Eye (tissue), 1 donor: Measurements from ENCODE around the gene TFF1.
"Not testable (repeated sequence)": the region's sequence is repeated elsewhere in the genome, so short reads cannot be mapped to it uniquely, and the experiment has no call there.

Source experiments
- DNase-seq: peaks from one replicate; pipeline ENCODE4 v3.0.0-alpha.2; 2015

Gene TFF1

GRCh38 chr21:42366292-42367010 lies at the start of gene TFF1:
TFF1 (minus strand) TSS chr21:42366535; CDS start chr21:42366495, 40 bp downstream.
- DNase-seq = no peak

DNA sequence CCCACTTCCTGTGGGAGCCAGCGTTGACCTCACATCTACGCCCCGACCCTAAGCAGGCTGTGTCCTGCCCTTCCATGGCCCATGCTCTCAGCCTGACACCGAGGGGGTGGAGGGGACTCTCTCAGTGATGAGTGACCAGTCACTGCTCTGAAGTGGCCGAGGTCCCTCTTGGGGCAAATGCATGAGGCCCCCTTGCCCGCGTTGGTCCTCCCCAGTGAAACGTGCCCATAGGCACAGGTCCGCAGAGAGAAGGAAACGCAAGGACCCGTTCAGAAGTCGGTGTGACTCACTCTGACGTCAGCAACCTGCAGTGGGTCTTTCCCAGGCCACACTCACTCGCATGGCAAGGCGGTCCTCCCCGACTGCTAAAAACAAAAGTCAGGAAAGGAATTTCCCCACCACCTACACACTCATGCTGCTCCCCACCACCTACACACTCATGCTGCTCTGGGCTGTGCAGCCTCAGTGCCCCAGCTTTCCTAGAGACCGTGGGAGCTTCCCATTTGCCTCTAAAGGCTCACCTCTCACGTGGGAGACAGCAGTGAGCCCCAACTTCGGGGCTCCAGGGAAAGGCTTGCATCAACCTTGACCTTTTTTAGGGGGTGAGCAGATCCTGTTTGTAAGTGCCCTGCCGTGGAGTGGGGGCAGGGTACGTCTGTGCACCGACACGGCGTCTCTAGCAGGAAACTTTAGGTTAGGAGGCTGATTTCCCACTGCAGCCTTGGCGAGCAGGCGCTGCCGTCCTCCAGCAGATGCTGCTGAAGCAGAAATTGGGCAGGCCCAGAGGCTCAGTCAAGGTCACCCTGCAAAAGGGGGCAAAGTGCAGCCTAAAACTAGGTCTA lies 48.8 kb upstream of the TFF1 start:
- DNase-seq = no peak

GRCh38 chr21:42414553-42414927 lies 48.2 kb upstream of the TFF1 start:
- no peak for DNase-seq

DNA sequence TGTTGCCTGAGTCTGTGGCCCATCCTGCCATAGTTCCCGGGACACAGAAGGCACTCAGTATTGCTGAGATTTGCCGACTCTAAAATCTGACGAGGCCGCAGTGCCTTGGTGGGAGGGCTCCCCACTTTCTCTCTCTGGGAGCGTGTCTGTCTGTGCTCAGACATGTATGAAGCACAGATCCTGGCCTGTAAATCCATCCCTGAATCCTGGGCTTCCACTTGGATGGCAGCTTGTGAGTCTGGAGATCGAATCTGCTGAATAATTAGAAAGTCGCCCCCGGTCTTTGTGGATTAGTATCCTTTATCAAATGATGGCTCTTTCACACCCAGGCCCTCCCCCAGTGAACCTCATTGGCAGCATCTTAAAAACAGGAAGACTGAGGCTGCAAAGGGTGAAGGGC lies 47.7 kb upstream of the TFF1 start:
- no peak for DNase-seq

GRCh38 chr21:42413500-42413899 lies 47.2 kb upstream of the TFF1 start:
- DNase-seq = no peak

GRCh38 chr21:42413093-42413492 lies 46.8 kb upstream of the TFF1 start:
- no peak for DNase-seq

DNA sequence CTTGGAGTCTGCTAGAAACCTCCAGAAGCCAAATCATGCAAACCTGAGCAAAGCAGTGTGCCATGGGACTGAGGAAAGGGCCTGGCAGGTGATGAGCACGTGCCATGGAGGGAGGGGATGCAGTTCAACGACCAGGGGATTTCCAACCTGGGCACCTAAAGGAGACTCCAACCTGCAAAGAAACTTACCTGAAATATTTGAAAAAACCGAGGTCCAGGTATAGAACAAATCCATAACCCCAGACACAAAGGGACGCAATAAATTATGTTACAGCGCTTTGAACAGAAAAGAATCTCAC lies 46.2 kb upstream of the TFF1 start:
- DNase-seq = no peak

DNA sequence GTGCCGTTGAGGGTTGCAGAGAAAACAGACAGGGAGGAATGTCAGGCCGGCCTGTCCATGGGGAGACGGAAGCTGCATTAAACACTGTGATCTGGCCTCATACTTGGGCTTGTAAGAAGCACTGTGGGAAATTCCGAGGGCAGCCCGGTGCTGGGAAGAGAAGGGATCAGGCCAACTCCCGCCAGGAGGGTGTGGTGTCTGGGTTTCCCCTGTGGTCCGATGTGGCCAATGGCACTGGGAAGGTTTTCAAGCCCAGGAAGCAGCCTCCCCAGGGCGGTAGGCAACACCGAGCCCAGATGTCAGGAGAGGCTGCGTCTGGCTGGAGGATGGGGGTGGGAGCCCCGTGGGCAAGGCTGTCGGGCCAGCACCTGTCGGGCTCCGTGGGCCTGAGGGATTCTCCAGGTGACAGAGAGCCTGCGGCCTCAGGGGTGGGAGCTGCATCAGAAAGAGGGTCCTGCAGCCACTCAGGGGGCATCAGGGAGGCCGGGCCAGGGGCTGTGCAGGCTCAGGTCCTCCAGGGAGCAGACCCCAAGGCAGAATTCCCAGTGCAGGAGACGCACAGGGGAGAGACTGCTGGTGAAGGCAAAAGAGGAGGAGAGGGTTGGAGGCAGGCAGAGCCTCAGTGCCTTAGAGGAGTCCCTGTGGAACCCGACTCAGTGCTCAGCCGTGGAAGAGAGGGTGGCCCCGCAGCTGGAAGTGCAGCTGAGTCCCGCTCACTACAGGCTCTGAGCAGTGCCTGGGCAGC lies 45.7 kb upstream of the TFF1 start:
- no peak for DNase-seq

- DNase-seq = no peak
Measured at GRCh38 chr21:42411197-42411869, 45.0 kb upstream of the TFF1 start.

DNA sequence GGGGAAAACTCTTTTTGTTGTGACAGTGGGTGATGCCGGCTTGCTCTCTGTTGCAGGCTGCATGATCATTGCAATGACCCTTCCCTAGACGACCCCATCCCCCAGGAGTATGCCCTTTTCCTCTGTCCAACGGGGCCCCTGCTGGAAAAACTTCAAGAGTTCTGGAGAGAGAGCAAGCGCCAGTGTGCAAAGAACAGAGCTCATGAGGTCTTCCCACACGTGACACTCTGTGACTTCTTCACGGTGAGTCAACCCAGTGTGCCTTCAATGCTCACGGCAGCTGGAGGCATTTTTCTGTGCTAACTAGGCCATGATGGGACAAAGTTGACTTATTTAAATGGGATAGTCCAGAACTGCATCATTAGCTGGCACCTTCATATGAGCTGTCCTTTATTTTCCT lies 43.0 kb upstream of the TFF1 start:
- DNase-seq = no peak

DNA sequence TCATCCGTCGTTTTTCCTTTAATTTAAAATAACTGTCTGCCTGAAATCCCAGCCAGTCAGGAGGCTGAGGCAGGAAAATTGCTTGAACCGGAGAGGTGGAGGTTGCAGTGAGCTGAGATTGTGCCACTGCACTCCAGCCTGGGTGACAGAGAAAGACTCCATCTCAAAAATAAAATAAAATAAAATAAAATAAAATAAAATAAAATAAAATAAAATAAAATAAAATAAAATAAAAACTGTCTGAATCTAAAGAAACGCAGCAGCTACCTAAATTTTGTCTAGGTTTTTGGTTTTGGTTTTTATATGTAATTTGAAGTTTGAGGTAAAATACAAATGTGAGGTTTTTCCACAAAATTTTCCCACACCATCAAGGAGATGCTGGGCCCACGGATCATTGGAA lies 42.4 kb upstream of the TFF1 start:
- DNase-seq = not testable (repeated sequence)

DNA sequence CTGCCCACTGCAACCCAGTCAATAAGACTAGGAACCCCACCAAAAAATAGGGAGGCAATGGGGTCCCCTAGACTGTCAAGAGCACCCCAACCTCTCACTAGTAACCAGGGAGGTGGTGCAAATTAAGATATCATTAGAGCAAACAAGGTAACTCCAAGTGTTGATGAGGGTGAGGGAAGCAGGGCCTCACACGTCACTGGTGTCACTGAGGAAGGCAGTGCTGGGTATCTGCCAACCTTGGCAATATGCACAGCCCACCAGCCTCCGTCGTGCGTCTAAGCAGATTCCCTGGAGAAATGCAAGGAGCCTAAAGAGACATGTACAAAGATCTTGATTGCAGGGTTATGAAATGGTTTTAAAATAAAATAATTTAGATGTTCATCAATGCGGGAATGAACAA lies 41.1 kb upstream of the TFF1 start:
- no peak for DNase-seq

DNA sequence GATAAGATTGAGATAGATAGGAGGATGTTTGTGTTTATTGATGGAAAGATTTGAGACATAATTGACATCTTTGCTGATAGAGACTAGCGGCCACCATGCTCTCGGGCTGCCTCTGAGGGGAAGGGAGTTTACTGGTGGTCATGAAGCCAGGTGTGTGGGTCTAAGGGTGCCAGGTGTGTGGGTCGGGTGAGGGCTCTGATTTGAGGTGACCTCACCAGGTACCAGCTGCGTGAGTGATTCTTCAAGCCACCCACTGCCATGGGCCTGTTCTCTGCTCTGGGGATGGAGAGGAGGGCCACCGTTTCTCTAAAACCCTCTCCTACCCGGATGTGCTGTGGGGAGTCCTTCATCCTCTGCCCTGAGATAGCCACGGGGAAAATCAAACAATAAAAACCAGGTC lies 40.5 kb upstream of the TFF1 start:
- DNase-seq = no peak

GRCh38 chr21:42406201-42406621 lies 39.9 kb upstream of the TFF1 start:
- no peak for DNase-seq

GRCh38 chr21:42405064-42406013 lies 39.0 kb upstream of the TFF1 start:
- no peak for DNase-seq

- no peak for DNase-seq
Measured at GRCh38 chr21:42404539-42404938, 38.2 kb upstream of the TFF1 start.

DNA sequence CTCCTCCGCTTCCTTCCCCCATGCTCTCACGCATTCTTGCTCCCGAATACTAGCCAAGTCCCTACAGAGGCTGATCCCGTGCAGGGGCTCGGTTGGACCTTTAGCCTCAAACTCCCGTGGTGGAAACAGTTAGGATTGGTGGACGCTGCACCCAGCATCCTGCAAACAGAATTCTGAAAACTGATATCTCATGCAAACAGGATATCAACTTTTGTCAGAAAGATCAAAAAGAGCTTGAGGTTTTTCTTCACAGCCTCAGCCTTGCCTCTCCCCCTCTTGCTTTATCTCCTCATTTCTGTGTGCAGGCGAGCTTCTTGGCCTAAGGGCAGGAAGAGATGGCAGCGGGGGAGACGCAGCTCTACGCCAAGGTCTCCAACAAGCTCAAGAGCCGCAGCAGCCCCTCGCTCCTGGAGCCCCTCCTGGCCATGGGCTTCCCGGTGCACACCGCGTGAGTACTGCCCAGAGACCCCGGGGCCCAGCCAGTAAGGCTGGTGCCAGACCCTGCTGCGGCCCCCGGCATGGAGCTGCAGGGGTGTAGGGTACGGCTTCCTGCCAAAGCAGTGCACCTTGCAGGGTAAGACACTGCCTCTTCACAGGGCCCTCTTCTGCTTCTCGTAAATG lies 37.4 kb upstream of the TFF1 start, which contains the start of gene UBASH3A:
TSS of gene UBASH3A (plus strand) at position 292 of the 621 bp plus-strand sequence. CDS start at position 336, 44 bp downstream.
- no peak for DNase-seq

DNA sequence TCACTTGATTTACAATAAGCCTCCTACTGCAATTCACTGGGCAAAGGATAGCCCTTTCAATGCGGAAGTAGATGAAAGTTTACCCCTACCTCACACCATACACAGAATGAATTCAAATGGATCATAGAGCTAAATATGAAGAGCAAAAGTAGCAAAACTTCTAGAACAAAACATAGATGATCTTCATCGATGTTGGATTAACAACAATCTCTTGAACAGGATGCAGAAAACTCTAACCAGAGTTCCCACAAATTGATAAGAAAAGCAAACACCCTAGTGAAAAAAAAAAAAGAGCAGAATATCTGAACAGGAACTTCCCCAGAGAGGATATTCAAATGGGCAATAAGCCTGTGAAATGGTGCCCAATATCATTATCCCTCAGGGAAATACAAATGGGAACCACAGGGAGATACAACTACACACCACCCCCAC lies 35.5 kb upstream of the TFF1 start:
- DNase-seq = no peak

GRCh38 chr21:42401154-42401553 lies 34.8 kb upstream of the TFF1 start:
- DNase-seq = no peak

DNA sequence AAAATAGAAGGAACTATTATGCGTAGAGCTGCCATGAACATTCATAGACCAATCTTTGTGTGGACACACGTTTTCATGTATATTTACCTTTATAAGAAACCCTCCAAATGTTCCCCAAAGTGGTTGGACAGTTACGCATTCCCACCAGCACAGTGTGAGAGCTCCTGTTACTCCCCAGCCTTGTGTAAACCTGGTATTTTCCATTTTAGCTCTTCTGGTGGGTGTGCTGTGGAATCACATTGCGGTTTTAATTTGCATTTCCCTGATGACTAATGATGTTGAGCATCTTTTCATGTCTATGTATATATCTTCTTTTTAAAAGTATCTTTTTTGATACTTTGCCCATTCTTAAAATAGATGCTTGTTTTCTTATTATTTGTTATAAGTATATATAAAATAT lies 34.2 kb upstream of the TFF1 start:
- DNase-seq = no peak

DNA sequence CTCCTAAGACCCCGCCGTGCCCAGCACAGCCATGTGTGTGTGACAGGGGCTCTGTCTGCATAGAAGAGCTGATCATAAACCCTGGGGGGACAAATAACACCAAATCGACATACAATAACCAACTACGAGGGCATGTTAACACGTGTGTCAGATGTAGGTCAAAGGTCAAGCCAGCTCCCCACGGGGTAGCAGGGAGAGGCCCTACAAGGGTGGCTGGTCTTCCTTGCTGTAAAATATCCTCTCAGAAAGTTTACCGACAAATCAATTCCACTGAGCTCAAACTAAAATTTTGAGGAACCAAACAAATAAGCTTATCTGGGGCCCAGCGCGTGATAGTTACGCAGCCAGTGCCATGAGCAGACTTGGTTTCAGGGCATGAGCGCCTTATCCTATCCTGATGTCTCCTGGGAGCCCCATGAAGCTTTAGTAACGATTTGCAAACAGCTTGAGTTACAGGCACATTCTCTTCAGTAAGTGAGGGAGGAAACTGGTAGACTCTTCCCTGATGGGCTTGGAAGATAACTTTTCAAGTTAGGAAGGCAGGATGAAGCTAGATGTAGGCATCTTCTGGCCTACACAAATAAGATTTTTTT lies 32.2 kb upstream of the TFF1 start:
- DNase-seq = no peak
